Ramos (cell line): Measurements from ENCODE around the gene CCDC38.

ENCODE experiments used
- in situ Hi-C: fragments of 300-500 bp; cut with MboI; formaldehyde crosslinking; loops from one replicate; pipeline ENCODE4 v1.14.3; 2022; ENCODE audit warnings: low sequenced_read_pairs; ENCODE audit not compliant: unreplicated experiment

Gene CCDC38

DNA sequence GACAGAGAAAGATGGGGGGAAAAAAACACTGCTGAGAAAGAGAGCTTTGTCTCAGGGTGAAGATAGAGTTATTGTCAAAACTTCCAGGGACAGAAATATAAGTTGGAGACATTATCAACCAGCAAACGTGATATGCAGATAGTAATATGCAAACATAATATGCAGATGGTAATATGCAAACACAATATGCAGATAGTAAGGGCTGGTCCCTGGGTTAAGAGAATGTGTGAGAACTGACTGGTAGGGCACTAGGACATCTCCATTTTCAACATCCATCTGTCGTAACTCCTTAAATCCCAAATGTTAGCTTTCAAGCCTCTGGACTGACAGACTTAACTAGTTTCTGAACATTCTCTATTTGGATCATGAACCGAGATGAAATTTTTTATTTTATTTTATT is 51.5 kb downstream of the CCDC38 start:
- in situ Hi-C loops: no loop called here

DNA sequence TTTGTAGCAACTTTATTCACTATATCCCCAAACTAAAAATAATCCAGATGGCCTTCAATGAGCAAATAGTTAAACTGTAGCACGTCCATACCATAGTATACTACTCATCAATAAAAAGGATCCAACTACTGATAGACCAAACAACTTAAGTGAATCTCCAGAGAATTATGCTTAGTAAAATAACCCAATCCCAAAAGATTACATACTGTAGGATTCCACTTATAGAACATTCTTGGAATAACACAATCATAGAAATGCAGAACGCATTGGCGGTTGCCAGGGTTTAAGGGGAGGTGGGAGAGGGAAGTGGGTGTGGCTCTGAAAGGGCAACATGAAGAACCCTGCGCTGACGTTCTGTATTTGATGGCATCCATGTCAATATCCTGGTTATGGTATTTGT is 55.1 kb downstream of the CCDC38 start:
- in situ Hi-C loops: no loop called here

DNA sequence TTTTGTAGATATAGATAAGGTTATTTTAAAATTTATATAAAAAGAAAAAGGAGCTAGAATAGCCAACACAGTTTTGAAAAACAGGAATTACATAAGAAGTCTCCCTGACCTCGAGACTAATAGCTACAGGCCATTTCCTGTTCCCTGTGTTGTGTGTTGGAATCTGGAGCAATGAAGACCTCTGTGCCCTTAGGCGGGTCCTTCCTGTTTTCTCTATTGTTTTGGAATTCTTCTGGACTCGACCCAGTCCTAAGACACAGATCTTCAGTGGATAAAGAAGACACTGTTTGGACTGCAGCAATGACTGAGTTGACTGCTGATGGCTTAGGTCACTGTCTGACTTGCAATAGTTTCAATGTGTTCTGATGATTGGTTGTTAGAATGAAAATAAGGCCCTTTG is 57.4 kb downstream of the CCDC38 start:
- in situ Hi-C loops: no loop called here

DNA sequence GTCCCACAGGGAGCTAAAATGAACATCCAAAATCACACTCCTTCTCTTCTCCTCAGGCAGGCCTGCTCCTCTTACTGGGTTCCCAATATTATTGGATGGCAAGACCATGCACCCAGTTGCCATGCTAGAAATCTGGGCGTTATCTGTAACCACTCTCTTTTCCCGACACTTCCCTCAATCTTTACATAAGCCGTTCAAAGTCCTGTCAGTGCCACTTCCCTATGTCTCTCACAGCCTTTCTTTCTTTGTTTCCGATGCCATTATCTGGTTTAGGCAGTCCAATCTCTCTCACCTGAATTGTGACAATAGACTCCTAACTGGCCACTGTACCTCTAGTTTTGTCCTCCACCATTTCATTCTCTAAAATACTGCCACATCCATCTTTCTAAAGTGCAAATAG is 59.5 kb downstream of the CCDC38 start:
- in situ Hi-C loops: no loop called here

DNA sequence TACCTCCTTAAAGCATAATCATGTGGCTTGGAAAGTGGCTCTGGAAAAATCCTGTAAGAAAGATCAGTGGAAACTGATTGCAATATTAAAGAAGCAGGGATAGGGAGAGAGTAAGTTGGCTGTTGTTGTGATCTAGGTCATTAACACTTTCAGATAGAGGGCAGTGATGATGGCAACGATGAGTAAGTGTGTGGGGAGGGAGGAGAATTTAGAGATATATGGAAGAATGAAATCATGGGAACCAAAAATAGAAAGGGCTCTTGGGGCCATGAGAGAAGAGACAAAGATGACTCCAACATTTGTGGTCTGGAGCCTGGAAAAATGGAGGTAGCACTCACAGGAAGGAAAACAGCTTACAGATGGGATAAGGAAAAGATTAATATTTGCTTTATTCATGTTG is 60.3 kb downstream of the CCDC38 start:
- in situ Hi-C loops: no loop called here

DNA sequence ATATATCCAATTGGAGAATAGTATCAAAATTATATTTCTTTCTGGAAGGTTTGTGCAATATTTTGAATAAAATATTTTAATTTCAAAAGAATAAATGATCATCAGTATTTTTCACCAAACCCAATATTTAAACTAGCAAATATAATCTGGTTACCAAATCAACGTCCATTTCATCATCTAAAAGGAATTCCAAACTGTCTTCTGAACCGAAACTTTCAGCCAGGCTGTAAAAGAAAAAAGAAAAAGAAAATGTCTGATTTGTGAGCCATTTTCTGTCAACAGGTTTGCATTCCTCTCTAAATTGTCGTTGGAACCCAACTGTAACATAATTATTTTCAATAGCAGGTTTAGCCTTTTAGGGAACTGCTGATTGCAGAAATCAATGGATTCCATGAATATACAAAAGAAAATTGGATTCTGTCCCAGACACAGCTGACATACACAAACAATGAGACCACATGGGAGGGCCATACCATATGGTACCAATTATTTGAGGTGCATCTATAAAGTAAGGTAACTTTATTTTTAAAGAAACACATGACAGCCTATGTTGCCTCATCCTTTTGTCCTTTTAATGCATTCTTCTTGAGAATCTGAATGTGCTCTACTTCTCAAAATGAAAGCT is 61.0 kb downstream of the CCDC38 start:
- in situ Hi-C loops: no loop called here

DNA sequence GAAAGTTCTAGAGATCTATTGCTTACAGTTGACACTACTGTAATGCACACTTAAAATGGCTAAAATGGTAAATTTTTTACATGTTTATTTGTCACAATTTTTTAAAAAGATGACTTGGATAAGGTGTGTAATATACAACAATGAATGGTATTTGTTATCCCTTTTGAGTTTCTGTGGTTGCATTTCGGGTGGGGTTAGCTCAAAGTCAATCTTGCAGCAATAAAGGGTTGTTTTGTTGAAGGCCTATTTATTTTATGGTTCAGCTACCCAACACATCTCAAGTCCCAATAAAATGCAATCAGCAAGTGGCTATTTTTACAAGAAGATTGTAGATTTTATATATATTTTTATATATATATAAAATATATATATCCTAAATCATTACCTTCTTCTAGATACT is 61.5 kb downstream of the CCDC38 start:
- in situ Hi-C loops: no loop called here

DNA sequence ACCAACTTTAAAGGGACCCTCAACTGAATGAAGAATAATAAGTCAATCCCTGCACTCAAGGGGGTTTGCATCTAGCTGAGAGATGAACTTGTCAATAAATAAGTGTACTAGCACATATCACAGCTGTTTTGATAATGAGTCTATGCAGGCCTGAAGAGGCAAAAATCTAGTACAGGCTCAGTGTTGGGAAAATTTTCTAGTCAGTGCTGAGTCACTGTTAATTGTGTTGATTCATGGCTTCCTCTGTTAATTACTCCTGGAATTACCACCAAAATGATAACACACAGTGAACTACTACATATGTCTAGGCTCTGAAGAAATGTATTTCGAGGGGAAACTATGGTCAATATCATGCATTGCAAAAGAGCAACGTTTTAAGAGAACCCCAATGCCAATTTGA is 64.8 kb downstream of the CCDC38 start:
- in situ Hi-C loops: no loop called here

DNA sequence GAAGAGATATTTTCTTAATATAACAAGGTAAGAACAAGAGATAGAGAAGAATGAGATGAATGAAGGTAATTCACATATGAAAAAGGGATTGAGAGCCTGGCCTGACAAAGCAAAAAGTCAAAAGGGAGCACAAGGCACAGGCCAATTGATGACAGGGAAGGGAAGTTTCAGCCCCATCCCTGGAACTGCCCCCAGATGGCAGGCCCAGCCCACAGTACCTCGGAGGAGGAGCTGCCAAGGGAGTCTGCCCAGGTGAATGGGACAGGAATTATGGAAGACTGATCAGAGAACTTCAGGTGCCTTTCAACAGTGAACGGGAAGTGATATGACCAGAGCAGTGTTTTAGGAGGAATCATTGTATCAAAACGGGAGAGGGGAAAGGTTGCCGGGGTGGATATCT is 68.0 kb downstream of the CCDC38 start:
- in situ Hi-C loops: no loop called here

DNA sequence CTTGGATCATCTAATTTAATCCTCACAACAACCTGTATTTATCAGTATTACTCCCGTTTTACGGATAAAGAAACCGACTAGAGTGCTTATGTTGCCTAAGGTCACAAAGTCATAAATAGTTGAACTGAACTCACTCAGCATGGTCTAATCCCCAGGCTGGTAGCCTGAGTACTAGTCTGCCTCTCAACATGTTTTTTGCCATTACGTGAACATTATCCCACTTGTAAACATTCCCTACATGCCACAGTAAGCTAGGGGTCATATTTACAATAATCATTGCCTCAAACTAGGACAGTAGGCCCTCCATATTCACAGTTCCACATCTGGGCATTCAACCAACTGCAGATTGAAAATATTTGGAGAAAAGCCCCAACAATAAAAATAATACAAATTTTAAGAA is 71.5 kb downstream of the CCDC38 start:
- in situ Hi-C loops: no loop called here

DNA sequence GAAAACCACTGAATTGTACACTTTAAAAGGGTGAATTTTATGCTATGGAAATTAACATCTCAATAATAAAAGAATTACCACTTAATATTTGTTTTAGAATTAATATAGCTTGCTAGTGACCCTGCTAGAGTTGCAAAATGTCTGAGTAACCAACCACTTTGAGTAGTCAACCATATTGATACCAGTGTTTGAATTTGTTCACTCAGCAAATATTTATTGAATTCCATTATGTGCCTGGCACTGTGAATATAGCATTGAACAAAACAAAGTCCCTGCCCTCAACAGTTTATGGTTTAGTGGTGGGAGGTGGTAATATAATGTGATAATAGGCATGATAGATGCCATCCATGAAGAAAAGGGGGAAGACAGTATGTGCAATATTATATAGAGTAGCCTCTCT is 79.1 kb downstream of the CCDC38 start:
- in situ Hi-C loops: no loop called here

DNA sequence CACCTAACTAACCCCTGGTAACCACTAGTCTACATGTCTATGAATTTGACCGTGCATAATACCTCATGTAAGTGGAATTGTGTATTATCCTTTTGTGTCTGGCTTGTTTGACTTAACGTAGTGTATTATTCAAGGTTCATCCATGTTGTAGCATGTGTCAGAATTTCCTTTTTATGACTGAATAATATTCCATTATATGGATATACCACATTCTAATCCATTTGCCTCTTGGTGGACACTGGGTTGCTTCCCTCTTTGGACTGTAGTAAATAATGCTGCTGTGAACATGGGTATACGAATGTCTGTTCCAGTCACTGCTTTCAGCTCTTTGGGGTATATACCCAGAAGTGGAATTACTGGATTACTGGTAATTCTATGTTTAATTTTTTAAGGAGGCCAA is 80.4 kb downstream of the CCDC38 start:
- in situ Hi-C loops: no loop called here

DNA sequence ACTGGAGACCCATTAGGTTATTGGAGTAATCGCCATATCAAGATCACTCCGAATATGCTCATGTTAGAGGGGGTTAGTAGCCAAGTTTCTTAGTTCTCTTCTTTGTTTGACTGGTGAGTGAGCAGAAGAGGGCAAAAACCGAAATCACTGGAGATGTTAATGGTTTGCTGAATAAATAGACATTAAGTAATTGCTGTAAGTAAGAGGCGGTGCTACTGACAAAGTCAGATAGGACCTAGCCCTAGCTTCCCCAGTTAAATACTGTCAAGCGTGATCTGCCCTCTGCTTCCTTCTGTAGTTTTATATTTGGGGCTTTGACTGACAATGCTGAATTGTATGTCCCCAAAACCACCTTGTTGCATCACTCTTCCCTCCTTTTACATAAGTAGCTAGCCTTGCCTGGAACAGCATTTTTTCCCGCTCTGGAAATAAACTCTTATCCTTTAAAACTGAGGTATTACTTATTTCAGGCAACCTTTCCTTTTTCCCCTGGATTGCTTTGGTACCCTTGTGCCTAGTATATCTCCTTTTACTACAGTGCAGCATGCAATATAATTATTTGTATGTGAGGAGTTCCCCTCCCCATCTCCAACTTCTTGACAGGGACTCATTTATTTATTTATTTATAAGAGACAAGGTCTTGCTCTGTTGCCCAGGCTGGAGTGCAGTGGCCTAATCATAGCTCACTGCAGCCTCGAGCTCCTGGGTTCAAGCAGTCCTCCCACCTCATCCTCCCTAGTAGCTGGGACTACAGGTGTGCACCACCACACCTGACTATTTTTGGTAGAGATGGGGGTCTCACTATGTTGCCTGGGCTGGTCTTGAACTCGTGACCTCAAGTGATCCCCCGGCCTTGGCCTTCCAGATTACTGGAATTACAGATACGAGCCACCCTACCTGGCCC is 82.2 kb downstream of the CCDC38 start:
- in situ Hi-C loops: no loop called here

DNA sequence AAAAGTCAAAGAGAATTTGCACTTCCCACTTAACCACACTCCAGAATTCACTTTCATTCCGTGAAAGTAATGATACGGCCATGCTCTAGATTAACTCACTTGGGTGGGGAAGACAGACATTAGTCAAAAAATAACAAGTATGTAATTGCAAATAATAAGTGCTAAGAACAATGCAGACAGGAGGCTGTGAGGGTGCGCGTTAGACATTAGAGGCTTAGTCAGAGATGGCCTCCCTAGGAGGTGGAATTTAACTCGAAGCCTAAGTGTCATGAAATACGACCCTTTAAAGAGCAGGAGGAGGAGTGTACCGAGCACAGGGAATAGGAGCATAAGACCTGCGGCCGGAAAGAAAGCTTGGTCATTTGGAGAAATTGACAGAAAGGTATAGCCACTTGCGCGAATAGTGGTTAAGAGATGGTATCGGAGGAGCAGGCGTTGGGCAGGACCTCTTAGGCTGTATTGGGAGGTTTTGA is 83.0 kb downstream of the CCDC38 start:
- in situ Hi-C loops: no loop called here

DNA sequence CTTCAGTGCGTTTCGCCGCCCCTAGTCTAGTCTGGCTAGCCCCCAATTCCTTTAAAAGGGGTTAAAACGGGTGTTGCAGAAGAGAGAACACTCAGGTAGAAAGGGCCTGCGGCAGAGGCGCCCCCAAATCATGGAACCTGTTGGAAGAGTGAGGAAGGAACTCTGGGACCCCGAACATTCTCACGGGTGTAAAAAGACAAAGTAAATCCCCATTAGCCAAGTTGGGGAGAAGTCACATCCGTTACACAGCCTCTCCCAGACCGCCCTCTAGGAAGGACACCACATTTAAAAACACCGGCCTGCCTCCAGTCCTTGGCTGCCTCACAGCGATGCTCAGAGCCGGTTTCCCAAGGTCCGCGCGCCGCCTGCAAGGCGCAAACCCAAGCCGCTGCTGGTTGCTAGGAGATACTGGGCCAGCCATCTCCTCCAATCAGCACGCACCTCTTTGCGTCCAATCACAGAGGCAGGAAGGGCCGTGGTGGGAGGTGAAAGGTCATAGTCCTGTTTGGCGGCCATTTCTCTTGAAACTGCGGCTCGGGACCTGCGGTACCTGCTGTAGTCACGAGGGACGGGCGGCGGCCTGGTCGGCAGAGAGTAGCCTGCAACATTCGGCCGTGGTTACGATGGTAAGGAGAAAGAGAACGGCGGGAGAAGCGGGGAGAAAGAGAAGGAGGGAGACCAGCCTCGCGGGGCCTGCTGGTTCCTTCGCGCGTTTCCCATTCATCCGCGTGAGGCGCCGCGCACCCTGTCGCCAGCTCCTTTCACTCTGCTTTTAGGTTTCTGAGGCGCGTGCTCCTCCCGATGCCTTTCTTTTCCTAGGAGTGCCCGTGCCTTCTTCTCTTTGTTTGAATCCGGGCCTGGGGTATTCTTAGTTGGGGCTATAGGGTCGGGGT is 83.7 kb downstream of the CCDC38 start, which contains the start of gene SNRPF:
Gene SNRPF, plus strand, starts transcription at position 502 of the 893 bp plus-strand sequence. Its CDS starts 122 bp downstream, at position 624.
- in situ Hi-C loops: no loop called here

DNA sequence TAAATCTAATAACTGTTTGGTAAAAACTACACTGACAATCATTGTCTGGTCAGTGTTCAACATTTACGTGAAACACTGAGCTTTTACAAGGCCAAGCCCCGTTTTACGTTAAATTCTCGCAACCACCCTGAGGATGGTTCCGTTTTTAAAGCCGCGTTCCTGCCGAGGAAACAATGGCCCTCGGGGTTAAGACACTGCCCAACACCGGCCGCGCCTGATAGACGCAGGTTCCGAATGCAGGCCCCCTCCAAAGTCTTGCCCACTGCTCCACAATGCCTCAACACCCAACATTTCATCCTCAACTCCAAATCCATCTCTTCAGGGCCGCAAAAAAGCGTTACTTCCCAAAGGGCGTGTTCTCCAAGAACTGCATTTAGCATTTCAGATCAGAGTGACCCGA is 84.6 kb downstream of the CCDC38 start:
- in situ Hi-C loops: no loop called here

DNA sequence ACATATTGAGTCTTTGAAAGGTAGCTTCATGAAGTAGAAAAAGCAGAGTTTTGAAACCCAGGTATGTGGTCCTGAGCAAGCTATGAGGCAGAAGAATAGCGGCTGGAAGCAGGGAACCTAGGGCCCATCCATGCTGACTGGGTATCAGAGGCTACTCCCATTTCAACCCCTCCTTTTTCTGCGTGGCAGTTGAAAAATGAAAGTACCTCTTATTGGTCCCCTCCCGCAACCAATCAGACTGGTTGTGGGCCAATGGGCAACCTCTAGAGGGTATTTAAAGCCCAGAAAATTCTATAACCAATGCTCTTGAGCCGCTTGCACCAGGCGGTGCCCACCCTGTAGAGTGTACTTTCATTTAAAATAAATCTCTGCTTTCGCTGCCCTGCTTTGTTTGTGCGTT is 85.3 kb downstream of the CCDC38 start:
- in situ Hi-C loops: no loop called here

DNA sequence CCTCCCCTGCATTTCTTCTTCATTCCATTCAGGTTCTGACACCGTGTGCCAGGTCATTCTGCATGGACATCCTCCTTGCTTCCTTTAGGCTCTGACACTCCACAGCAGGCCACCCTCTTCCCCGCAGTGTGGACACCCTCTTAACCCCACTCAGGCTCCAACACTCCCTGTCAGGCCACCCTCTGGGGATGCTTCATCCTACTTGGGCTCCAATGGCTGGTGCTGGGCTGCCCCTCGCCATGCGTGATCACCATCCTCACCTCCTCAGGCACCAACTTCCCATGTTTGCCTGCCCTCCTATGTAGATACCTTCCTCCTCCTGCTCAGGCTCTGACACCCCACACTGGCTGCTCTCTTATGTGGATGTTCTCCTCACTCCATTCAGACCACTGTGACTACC is 90.3 kb downstream of the CCDC38 start:
- in situ Hi-C loops: no loop called here

DNA sequence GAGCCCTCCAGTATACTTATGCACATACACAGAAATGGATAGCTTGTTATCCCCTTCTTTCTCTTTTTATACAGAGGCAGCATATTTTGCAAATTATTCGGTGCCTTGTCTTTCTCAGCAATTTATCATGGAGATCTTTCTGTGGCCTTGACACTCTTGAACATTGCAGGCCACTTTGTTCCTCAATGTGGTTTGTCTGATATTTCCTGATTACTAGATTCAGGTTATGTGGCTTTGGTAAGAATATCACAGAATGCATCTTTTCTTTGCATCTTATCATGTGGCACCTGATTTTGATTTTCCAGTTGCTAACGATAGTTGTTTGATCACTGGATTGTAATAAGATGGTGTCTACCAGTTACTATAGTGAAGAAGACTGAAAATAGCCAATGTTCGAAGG is 90.8 kb downstream of the CCDC38 start:
- in situ Hi-C loops: no loop called here

DNA sequence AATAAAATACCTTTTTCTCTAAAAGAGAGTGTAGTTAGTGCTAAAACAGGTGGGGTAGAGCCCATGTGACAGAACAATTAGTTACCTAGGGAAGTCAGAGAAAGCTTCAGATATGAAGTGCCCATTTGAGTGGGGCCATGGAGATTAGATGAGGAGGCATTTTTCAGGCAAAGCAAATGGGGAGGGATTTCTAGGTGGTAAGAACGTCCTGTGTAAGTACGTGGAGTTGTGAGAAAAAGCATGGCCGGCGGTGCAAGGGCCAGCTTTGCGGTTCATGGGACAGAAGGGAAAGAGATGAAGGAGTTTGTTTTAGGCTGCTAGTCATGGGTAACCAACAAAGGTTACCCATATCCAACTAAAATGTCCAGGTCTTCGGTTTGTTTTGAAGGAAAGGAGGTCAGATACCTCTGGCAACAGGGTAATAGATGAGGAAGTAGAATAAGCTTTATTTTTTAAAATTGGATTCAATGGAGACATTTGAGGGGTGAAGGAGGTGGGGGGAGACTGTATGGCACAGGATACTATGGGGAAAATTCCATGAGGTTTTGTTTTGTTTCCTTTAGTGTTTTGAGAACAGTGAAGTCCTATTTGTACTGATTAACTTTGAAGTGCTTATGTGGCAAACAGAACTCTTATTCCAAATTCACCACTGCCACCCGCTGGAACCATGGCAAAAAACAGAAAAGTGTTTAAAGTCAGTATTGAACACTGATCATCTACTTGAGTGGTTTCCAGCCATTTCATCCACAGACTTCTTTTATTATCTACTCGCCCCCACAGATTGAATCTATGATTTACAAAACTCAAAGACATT is 93.6 kb downstream of the CCDC38 start:
- in situ Hi-C loops: no loop called here
